Nephron progenitor cell (in vitro differentiated cells): ENCODE results near the gene HS6ST3.
"Not testable (repeated sequence)": the region's sequence is repeated elsewhere in the genome, so short reads cannot be mapped to it uniquely, and the experiment has no call there.

Source experiments
- DNase-seq: peaks from one replicate; pipeline ENCODE4 v3.0.0; 2021
- H3K27ac Mint-ChIP-seq: 2 replicates; pipeline ENCODE4 v1.8.0; 2021; ENCODE audit warnings: mild to moderate bottlenecking, moderate library complexity, mixed read lengths
- H3K27me3 Mint-ChIP-seq: 2 replicates; pipeline ENCODE4 v1.8.0; 2021; ENCODE audit warnings: mild to moderate bottlenecking, low read depth, mixed read lengths; ENCODE audit not compliant: poor library complexity
- H3K36me3 Mint-ChIP-seq: 2 replicates; pipeline ENCODE4 v1.8.0; 2021; ENCODE audit warnings: low read depth, mixed read lengths
- H3K4me1 Mint-ChIP-seq: 2 replicates; pipeline ENCODE4 v1.8.0; 2021; ENCODE audit warnings: mixed read lengths
- H3K4me3 Mint-ChIP-seq: 2 replicates; pipeline ENCODE4 v1.8.0; 2021; ENCODE audit warnings: mild to moderate bottlenecking, moderate library complexity, mixed read lengths
- H3K9me3 Mint-ChIP-seq: 2 replicates; pipeline ENCODE4 v1.8.0; 2021; ENCODE audit warnings: mild to moderate bottlenecking, moderate library complexity, mixed read lengths
- CTCF ChIP-seq: fragments of 200-600 bp; sonication (generic); IDR thresholded peaks from 2 replicates; pipeline ENCODE4 v1.5.0; 2021; ENCODE audit warnings: antibody characterized with exemption

Gene HS6ST3

GRCh38 chr13:96492766-96493165 is 402.9 kb downstream of the HS6ST3 start:
- H3K36me3 Mint-ChIP-seq, result no peaks in the 10 kb centered on the region
- no peaks in the 10 kb centered on the region for H3K9me3 Mint-ChIP-seq
- H3K4me3 Mint-ChIP-seq, result no peak overlapping the region
- DNase-seq, result no peak
- no peak overlapping the region for H3K27ac Mint-ChIP-seq
- H3K27me3 Mint-ChIP-seq, result no peaks in the 10 kb centered on the region
- no peaks in the 10 kb centered on the region for H3K4me1 Mint-ChIP-seq
- no peak for TF ChIP-seq CTCF

GRCh38 chr13:96499656-96500055 is 409.7 kb downstream of the HS6ST3 start:
- H3K36me3 Mint-ChIP-seq, result no peaks in the 10 kb centered on the region
- H3K4me1 Mint-ChIP-seq, result no peaks in the 10 kb centered on the region
- no peak overlapping the region for H3K4me3 Mint-ChIP-seq
- DNase-seq, result no peak
- TF ChIP-seq CTCF, result no peak
- H3K27ac Mint-ChIP-seq, result no peak overlapping the region
- H3K27me3 Mint-ChIP-seq, result no peaks in the 10 kb centered on the region
- no peaks in the 10 kb centered on the region for H3K9me3 Mint-ChIP-seq

DNA sequence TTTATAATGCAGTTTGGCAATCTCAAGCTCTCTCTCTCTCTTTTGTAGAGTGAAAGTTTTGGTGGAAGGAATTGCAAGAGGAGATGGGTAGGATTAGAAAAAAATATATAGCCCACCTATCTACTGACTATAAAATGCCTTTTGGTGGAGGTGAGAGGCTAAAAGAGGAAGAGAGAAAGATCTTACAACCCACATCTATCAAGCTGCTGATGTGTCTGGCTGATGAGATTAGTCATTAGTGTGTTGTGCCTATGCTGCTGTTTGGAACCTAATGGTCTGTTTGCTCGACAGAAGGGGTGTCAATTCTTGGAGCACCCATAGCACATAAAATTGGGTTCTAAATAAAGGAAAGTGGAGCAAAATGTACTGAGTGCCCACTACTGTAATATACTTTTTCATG is 411.0 kb downstream of the HS6ST3 start:
- Mint-ChIP-seq H3K4me1 (no peaks in the 10 kb centered on the region), H3K27me3 (no peaks in the 10 kb centered on the region), H3K4me3 (no peak overlapping the region), H3K9me3 (no peaks in the 10 kb centered on the region), H3K27ac (no peak overlapping the region), H3K36me3 (no peaks in the 10 kb centered on the region)
- DNase-seq, result no peak
- TF ChIP-seq CTCF, result no peak

- Mint-ChIP-seq H3K36me3 (no peaks in the 10 kb centered on the region), H3K4me3 (no peak overlapping the region), H3K9me3 (no peaks in the 10 kb centered on the region), H3K27ac (no peak overlapping the region), H3K27me3 (peaks cover 3% of the 10 kb centered on the region), H3K4me1 (no peaks in the 10 kb centered on the region)
- TF ChIP-seq CTCF, result no peak
- DNase-seq, result no peak
Observed at GRCh38 chr13:96503481-96503880, 413.6 kb downstream of the HS6ST3 start.

DNA sequence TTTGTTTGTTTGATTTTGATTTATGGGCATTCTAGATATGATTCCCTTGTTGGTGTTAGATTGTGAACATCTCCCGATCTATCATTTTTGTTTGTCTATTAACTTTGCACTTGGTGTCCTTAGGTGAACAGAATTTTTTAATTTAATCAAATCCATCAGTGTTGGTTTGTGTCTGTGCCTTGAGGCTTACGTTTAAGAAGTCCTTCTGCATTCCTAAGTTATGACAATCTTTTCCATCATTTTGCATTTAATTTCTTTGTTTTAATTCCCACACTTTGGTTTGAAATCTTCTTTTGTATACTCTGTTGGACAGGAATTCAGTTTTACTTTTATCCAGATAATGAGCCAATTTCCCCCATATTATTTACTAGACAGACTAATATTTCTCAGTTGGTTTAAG is 421.7 kb downstream of the HS6ST3 start:
- Mint-ChIP-seq H3K4me3 (no peak overlapping the region), H3K9me3 (no peaks in the 10 kb centered on the region), H3K27ac (no peak overlapping the region), H3K27me3 (peaks cover 4% of the 10 kb centered on the region), H3K36me3 (no peaks in the 10 kb centered on the region), H3K4me1 (no peaks in the 10 kb centered on the region)
- TF ChIP-seq CTCF, result no peak
- no peak for DNase-seq

GRCh38 chr13:96519380-96519779 is 429.5 kb downstream of the HS6ST3 start:
- Mint-ChIP-seq H3K36me3 (no peaks in the 10 kb centered on the region), H3K9me3 (peaks cover 10% of the 10 kb centered on the region), H3K4me1 (no peaks in the 10 kb centered on the region), H3K4me3 (no peak overlapping the region), H3K27ac (no peak overlapping the region), H3K27me3 (peaks cover 11% of the 10 kb centered on the region)
- no peak for TF ChIP-seq CTCF
- DNase-seq, result no peak

DNA sequence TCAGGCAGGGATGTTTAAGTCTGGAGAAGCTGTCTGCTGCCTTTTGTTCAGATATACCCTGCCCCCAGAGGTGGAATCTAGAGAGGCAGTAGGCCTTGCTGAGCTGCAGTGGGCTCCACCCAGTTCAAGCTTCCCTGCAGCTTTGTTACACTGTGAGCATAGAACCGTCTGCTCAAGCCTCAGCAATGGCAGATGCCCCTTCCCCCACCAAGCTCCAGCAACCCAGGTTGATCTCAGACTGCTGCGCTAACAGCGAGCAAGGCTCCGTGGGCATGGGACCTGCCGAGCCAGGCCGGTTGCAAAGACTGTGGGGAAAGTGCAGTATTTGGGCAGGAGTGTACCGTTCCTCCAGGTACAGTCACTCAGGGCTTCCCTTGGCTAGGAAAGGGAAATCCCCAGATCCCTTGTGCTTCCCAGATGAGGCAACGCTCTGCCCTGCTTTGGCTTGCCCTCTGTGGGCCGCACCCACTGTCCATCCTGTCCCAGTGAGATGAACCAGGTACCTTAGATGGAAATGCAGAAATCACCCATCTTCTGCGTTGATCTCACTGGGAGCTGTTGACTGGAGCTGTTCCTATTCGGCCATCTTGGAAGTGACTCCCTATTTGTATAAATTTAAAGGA is 434.6 kb downstream of the HS6ST3 start:
- H3K4me3 Mint-ChIP-seq, H3K36me3 Mint-ChIP-seq: not testable (repeated sequence)

More for the DNA sequence above, 434.6 kb downstream of the HS6ST3 start:
- H3K27me3 Mint-ChIP-seq, result peaks cover 11% of the 10 kb centered on the region
- H3K9me3 Mint-ChIP-seq, H3K4me1 Mint-ChIP-seq, H3K27ac Mint-ChIP-seq, DNase-seq: not testable (repeated sequence)
